ENCODE data around the gene CYP26A1.

Gene CYP26A1

DNA sequence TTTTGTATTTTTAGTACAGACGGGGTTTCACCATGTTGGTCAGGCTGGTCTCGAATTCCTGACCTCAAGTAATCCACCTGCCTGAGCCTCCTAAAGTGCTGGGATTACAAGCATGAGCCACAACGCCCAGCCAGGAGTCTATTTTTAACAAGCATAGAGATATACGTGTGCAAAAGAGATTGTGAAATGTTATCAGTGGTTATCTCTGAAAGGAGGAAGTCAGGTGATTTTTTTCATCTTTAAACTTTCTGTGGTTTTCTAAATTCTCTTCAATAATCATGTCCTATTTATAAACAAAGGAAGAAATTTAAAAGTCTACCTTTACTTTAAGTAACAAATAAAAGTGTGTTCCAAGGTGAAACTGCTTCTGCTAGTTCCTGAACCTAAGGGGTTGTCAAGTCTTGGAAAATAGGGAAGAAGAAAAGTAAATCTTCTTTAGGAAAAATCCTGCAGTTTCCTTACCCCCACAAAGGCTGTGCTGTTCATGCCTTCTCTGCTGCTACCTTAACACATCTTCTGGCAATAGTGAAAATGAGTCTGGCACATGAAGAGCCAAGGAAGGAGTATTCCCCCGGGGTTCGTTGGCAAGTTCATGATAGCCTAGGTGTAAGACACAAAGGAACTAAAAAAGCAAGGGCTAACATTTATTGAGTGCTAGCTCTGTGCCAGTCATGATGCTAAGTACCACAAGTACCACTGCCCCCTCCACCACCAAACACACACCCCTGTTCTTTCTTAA is 51.1 kb downstream of the CYP26A1 start:
- no peak for DNase-seq

DNA sequence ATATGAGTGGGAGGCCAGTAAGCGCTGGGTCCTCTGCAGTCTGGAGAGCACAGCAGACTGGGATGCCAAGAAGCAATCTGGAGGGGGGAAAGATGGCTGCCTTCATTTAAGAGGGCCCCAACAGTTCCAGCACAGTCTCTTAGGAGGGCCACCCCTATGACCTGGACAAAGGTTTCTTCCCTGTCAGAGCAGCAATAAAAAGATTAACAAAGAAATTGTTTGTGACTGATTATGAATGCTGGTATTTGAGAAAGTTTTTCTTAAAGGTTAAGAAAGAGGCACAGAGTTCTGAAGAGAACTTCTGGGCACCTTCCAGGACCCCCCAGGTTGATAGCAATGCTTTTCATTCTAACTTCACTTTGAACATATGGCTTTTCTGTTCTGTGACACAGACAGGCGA is 52.3 kb downstream of the CYP26A1 start:
- no peak for DNase-seq

DNA sequence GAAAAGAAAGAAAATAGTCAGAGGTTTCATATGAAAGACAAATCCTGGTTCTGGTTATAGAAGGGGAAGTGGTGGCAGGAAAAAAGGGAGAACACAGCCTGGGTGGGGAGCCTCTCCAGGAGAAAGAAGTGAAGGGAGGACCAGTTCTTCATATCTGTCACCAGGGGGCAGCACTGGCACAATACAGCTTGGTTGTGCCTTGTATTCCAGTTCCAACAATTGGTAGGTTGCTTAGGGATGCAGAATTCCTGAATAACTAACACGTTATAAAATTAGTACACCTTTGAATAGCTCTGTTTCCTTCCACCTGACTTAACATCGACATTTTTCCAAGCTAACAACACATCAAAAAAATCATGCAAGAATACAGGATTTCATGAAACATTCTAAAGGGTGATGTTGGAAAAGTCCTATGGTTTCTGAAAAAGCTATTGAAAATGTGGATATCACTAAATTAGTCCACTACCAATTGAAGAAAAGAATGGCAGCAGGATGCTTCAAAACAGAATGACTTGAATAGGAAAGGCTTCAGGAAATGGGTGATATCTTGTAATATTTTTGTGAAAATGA is 52.9 kb downstream of the CYP26A1 start:
- DNase-seq, result no peak
